ENCODE results near the gene ZNG1F.
"Not testable (repeated sequence)": the region's sequence is repeated elsewhere in the genome, so short reads cannot be mapped to it uniquely, and the experiment has no call there.

The ZNG1F gene

DNA sequence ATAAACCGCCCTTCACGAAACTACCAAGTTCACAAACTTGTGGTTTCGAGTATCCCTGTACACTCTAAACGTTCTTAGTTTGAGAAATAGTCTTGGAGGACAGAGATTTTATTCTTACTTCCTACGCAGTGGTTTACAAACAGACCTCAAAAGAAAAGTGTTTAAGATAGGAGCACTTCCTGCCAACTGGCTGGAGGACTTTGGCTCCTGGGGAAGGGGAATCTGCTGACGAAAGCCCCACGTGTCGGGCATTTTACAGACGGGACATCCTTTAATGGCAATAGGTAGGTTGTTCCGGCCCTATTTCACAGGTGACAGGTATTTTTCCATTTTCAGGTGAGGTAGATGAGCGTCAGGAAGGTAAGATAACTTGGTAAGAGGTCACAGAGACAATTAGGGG lies 678 bp downstream of the ZNG1F start:
- no CpG with 5 or more reads among the region's 11 CpGs for WGBS, 2 experiments
- H3K27ac ChIP-seq (ENCODE audit: insufficient read depth, low read depth, low read length, poor library complexity, severe bottlenecking); H3K36me3 ChIP-seq (ENCODE audit: control insufficient read depth, insufficient read depth, low read length); H3K4me1 ChIP-seq (ENCODE audit: control insufficient read depth, insufficient read depth, low read length); H3K27me3 ChIP-seq (ENCODE audit: control insufficient read depth, insufficient read depth, low read length, poor library complexity, severe bottlenecking); H3K9me3 ChIP-seq (ENCODE audit: control insufficient read depth, low read length); H3K4me3 ChIP-seq (ENCODE audit: insufficient read depth, low read depth, low read length): not testable (repeated sequence)

DNA sequence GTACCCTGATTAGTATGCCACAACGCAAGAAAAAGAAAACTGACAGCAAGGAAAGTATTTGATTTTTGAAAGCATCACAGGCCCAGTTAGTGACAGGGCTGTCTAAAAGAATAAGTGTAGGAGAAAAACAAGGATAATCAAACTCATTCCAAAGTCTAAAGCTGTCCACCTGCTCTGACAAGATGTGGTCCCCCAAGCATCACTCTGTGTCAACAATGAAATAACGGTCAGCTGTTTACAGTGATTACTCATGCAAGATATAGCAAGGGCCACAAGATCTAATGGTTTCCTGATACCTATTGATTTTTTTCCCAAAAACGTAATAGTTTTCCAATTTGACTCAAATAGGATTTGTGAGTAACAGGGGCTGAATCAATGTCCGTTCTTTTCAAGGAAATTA lies 14.1 kb downstream of the ZNG1F start:
- not testable (repeated sequence) for H3K27me3 ChIP-seq (ENCODE audit: control insufficient read depth, insufficient read depth, low read length, poor library complexity, severe bottlenecking); H3K27ac ChIP-seq (ENCODE audit: insufficient read depth, low read depth, low read length, poor library complexity, severe bottlenecking); H3K9me3 ChIP-seq (ENCODE audit: control insufficient read depth, low read length); H3K4me3 ChIP-seq (ENCODE audit: insufficient read depth, low read depth, low read length); H3K4me1 ChIP-seq (ENCODE audit: control insufficient read depth, insufficient read depth, low read length); H3K36me3 ChIP-seq (ENCODE audit: control insufficient read depth, insufficient read depth, low read length)
- WGBS, 2 experiments = 100% methylated on average over 1 of the region's 4 CpGs

DNA sequence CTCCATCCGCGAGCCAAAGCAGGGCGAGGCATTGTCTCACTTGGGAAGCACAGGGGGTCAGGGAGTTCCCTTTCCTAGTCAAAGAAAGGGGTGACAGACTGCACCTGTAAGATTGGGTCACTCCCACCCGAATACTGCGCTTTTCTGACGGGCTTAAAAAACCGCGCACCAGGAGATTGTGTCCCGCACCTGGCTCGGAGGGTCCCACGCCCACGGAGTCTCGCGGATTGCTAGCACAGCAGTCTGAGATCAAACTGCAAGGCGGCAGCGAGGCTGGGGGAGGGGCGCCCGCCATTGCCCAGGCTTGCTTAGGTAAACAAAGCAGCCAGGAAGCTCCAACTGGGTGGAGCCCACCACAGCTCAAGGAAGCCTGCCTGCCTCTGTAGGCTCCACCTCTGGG lies 39.0 kb downstream of the ZNG1F start:
- not testable (repeated sequence) for H3K9me3 ChIP-seq (ENCODE audit: control insufficient read depth, low read length); H3K4me1 ChIP-seq (ENCODE audit: control insufficient read depth, insufficient read depth, low read length); H3K4me3 ChIP-seq (ENCODE audit: insufficient read depth, low read depth, low read length); H3K27me3 ChIP-seq (ENCODE audit: control insufficient read depth, insufficient read depth, low read length, poor library complexity, severe bottlenecking); H3K27ac ChIP-seq (ENCODE audit: insufficient read depth, low read depth, low read length, poor library complexity, severe bottlenecking); H3K36me3 ChIP-seq (ENCODE audit: control insufficient read depth, insufficient read depth, low read length)
- WGBS, 2 experiments = 79 to 89% methylated on average over 6 to 11 of the region's 18 CpGs

DNA sequence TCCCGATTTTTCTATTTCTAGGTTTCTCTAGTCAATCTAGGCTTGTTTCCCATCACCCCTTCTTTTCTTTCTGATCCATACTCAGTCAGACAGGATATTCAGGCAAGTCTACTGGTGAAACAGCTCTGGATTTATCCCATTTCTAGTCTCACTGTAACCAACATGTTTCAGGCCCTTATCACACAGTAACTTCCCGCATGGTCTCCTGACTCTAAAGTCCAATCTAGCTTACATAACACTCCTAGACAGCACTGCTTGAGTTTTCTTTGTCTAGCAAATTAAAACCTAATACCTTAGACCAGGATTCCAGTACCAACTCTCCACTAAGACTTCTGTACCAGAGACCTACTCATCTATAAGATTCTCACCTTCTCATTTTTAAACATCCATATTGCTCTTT lies 47.2 kb downstream of the ZNG1F start:
- H3K4me3 ChIP-seq (ENCODE audit: insufficient read depth, low read depth, low read length); H3K9me3 ChIP-seq (ENCODE audit: control insufficient read depth, low read length); H3K27ac ChIP-seq (ENCODE audit: insufficient read depth, low read depth, low read length, poor library complexity, severe bottlenecking); H3K4me1 ChIP-seq (ENCODE audit: control insufficient read depth, insufficient read depth, low read length); H3K36me3 ChIP-seq (ENCODE audit: control insufficient read depth, insufficient read depth, low read length); H3K27me3 ChIP-seq (ENCODE audit: control insufficient read depth, insufficient read depth, low read length, poor library complexity, severe bottlenecking): not testable (repeated sequence)
- 100% methylated on average over 2 of the region's 2 CpGs for WGBS, 2 experiments

DNA sequence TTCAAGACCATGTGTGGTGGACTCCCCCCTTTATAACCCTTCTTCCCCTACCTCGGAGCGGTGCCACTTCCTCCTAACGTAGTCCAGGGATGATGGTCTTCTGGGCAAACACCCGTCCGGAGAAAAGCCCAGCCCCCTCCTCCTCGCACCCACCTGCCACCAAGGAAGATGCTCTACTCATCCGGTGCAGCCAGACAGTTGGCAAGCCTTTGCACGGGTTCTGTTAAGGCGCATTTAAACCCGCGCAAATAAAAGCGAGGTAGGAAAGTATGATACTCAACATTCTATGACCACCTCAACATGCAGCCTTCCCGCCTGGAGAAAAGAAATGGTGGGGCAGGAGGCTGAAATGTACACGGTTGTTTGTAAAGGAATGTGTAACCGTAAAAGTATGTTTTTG lies 60.5 kb downstream of the ZNG1F start, which contains the start of gene FOXD4L6:
FOXD4L6 (minus strand) TSS at position 101 of the 400 bp plus-strand sequence. CDS start 298 bp downstream, outside the sequence.
- H3K36me3 ChIP-seq (ENCODE audit: control insufficient read depth, insufficient read depth, low read length); H3K27ac ChIP-seq (ENCODE audit: insufficient read depth, low read depth, low read length, poor library complexity, severe bottlenecking); H3K9me3 ChIP-seq (ENCODE audit: control insufficient read depth, low read length); H3K4me1 ChIP-seq (ENCODE audit: control insufficient read depth, insufficient read depth, low read length); H3K4me3 ChIP-seq (ENCODE audit: insufficient read depth, low read depth, low read length): not testable (repeated sequence)
- WGBS, 2 experiments = no CpG with 5 or more reads among the region's 15 CpGs
- H3K27me3 ChIP-seq (ENCODE audit: control insufficient read depth, insufficient read depth, low read length, poor library complexity, severe bottlenecking) = peaks cover 14% of the 10 kb centered on the region

DNA sequence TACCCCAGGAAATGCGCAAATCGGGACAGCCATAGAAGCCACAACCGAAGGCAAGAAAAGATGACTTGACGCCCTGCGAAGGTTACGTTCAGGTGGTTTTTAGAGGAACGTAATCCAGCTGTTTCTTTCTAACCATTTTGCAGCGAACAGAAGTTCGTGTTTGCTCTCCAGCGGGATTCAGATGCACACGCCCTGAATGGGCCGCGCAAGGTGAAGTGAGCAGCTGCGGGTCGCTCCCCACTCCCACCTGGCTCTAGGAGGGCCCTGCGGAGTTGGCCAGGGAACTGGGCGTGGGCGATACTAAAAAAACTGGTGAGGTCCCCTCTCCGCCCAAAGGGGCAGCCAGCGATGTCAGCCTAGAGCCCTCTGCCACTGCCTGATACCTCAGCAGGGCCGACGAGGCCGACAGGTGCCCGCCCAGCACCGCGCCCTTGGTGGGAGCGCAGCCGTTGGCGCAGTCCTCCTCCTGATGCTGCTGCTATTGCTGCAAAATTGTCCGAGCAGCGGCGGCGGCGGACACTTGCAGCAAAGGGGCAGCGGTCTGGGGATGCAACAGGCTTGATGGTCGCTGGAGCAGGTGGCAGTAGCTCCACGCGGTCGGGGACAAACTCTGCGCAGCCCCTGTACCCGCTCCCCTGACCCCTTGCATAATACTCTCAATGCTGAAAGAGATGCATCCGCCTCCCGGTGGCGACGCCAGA lies 62.2 kb downstream of the ZNG1F start:
- peaks cover 19% of the 10 kb centered on the region for H3K27me3 ChIP-seq (ENCODE audit: control insufficient read depth, insufficient read depth, low read length, poor library complexity, severe bottlenecking)
- not testable (repeated sequence) for H3K4me1 ChIP-seq (ENCODE audit: control insufficient read depth, insufficient read depth, low read length); H3K36me3 ChIP-seq (ENCODE audit: control insufficient read depth, insufficient read depth, low read length); H3K27ac ChIP-seq (ENCODE audit: insufficient read depth, low read depth, low read length, poor library complexity, severe bottlenecking); H3K9me3 ChIP-seq (ENCODE audit: control insufficient read depth, low read length); H3K4me3 ChIP-seq (ENCODE audit: insufficient read depth, low read depth, low read length)
- 4 to 6% methylated on average over 7 to 8 of the region's 45 CpGs for WGBS, 2 experiments

DNA sequence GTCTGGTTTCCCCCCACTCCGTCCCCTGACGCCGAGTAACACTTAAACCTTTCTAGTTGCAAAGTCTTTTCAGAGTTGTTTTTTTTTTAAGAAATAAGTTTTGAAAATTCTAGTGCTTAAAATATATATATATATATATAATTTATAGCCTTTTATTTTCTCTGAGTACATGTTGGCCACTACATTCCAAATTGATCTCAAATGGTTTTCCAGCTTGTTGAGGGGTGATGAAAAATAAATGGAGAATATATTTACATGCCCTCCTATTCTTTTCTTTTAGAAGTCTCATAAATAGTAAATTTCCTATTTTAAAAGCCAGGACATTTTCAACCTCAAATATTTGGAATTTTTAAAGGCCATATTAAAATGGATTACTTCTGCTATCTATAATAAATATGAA lies 63.2 kb downstream of the ZNG1F start:
- H3K4me3 ChIP-seq (ENCODE audit: insufficient read depth, low read depth, low read length); H3K9me3 ChIP-seq (ENCODE audit: control insufficient read depth, low read length); H3K4me1 ChIP-seq (ENCODE audit: control insufficient read depth, insufficient read depth, low read length); H3K36me3 ChIP-seq (ENCODE audit: control insufficient read depth, insufficient read depth, low read length); H3K27ac ChIP-seq (ENCODE audit: insufficient read depth, low read depth, low read length, poor library complexity, severe bottlenecking): not testable (repeated sequence)
- WGBS, 2 experiments = no CpG with 5 or more reads among the region's 3 CpGs
- H3K27me3 ChIP-seq (ENCODE audit: control insufficient read depth, insufficient read depth, low read length, poor library complexity, severe bottlenecking) = peaks cover 19% of the 10 kb centered on the region

DNA sequence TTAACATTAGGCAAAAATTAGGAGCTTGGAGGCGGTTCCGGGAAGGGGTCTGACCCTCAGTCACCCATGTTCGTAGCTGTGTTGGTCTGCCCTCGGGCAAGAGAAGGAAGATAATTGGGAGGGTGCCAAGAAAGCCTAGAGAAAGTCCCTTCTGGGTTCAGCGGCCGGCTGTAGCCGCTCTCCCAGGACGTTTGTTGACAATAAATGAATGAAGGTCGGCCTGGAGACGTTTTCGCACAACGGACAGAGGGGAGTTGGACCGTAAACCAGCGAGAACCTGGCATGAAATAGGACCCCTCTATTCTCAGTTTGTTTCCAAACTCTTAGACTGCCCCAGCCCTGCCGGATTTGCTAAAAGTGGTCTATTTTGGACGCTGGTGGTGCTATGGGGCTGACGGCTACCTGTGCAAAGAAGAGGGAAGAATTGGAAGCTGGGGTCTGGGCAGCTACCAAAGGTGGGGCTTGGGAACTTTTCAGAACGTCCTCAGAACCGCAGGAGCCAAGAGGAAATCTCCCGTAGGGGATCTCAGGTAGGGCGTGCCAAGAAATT lies 63.9 kb downstream of the ZNG1F start:
- H3K4me1 ChIP-seq (ENCODE audit: control insufficient read depth, insufficient read depth, low read length); H3K9me3 ChIP-seq (ENCODE audit: control insufficient read depth, low read length); H3K36me3 ChIP-seq (ENCODE audit: control insufficient read depth, insufficient read depth, low read length); H3K4me3 ChIP-seq (ENCODE audit: insufficient read depth, low read depth, low read length); H3K27ac ChIP-seq (ENCODE audit: insufficient read depth, low read depth, low read length, poor library complexity, severe bottlenecking): not testable (repeated sequence)
- no CpG with 5 or more reads among the region's 21 CpGs for WGBS, 2 experiments
- H3K27me3 ChIP-seq (ENCODE audit: control insufficient read depth, insufficient read depth, low read length, poor library complexity, severe bottlenecking) = peaks cover 21% of the 10 kb centered on the region

DNA sequence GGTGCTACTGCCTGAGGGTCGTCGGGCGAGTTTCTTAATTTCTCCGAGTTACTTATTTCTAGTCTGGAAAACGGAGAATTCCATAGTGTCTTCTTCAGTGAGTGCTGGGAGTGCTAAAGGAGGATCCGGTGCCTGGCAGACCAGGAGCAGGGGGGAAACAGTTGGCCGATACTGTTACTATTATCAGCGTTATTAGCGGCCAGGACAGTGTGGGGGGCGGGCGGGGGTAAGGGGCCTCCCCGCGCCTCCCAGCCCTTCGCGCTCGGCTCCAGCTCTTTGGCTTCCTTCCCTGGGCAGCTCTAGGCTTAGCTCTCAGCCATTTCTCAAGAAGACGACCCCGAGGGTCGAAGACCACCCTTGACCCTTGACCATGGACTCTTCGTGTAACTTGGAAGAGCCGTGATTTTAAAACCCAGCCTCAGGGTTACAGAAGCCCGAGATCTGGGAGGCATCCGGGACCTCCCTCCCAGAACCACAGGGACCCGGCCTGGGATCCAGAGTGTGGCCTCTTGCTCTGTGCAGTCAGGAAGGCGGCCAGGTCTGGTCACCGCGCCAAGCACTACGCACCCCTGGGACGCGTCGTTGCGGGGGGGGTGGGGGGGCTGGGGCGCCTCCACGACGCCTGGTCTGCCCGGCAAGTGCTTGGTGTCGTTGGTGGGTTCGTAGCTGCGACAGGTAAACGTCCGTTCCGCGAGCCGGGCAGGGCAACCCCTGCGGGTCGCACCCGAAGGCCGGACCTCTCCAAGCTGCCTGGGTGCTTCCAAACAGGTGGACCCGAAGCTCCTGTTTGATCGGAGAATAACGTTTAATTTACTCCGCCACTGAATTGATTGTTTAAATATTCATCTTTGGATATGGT lies 64.6 kb downstream of the ZNG1F start:
- H3K4me1 ChIP-seq (ENCODE audit: control insufficient read depth, insufficient read depth, low read length); H3K4me3 ChIP-seq (ENCODE audit: insufficient read depth, low read depth, low read length); H3K27ac ChIP-seq (ENCODE audit: insufficient read depth, low read depth, low read length, poor library complexity, severe bottlenecking); H3K9me3 ChIP-seq (ENCODE audit: control insufficient read depth, low read length); H3K36me3 ChIP-seq (ENCODE audit: control insufficient read depth, insufficient read depth, low read length): not testable (repeated sequence)
- peaks cover 22% of the 10 kb centered on the region for H3K27me3 ChIP-seq (ENCODE audit: control insufficient read depth, insufficient read depth, low read length, poor library complexity, severe bottlenecking)
- WGBS, 2 experiments = 18 to 22% methylated on average over 25 to 30 of the region's 52 CpGs

DNA sequence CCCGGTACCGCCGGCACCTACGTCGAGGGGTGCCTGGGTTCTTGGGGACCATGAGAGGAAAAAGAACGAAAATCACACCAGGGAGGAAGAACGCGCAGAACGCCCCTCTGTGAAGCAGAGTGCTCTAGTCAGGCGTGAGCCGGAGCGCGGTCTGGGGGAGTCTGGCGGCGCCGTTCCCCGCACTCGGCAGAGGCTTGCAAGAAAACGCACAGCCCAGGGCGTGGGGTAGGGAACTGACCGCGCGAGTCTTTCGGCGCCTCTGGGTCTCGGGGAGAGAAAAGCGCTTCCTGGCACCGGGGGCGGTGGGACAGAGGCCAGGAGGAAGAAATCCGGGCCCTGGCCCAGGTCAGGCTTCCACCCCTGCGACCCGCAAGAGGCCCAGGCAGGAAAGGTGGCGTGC lies 65.3 kb downstream of the ZNG1F start:
- H3K36me3 ChIP-seq (ENCODE audit: control insufficient read depth, insufficient read depth, low read length); H3K27ac ChIP-seq (ENCODE audit: insufficient read depth, low read depth, low read length, poor library complexity, severe bottlenecking); H3K4me1 ChIP-seq (ENCODE audit: control insufficient read depth, insufficient read depth, low read length); H3K4me3 ChIP-seq (ENCODE audit: insufficient read depth, low read depth, low read length); H3K9me3 ChIP-seq (ENCODE audit: control insufficient read depth, low read length): not testable (repeated sequence)
- H3K27me3 ChIP-seq (ENCODE audit: control insufficient read depth, insufficient read depth, low read length, poor library complexity, severe bottlenecking) = peaks cover 29% of the 10 kb centered on the region
- 0 to 1% methylated on average over 8 to 11 of the region's 33 CpGs for WGBS, 2 experiments
